22Rv1 (cell line): ENCODE results near the gene PCDHA2.
"Not testable (repeated sequence)": the region's sequence is repeated elsewhere in the genome, so short reads cannot be mapped to it uniquely, and the experiment has no call there.

ENCODE experiments used
- ZFX ChIP-seq: fragments of 450-650 bp; IDR thresholded peaks from 2 replicates; pipeline ENCODE4 v1.6.1; 2017; ENCODE audit warnings: antibody characterized with exemption, borderline replicate concordance
- TF ChIP-seq, protein P1 (sequence below): fragments of 450-650 bp; IDR thresholded peaks from 2 replicates; pipeline ENCODE4 v1.5.1; 2017; ENCODE audit warnings: mild to moderate bottlenecking

DNA sequence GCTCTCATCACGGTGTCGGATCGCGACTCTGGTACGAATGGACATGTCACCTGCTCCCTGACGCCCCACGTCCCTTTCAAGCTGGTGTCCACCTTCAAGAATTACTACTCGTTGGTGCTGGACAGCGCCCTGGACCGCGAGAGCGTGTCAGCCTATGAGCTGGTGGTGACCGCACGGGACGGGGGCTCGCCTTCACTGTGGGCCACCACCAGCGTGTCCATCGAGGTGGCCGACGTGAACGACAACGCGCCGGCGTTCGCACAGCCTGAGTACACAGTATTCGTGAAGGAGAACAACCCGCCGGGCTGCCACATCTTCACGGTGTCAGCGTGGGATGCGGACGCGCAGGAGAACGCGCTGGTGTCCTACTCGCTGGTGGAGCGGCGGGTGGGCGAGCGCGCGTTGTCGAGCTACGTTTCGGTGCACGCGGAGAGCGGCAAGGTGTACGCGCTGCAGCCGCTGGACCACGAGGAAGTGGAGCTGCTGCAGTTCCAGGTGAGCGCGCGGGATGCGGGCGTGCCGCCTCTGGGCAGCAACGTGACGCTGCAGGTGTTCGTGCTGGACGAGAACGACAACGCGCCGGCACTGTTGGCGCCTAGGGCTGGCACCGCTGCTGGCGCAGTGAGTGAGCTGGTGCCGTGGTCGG is 1.5 kb downstream of the PCDHA2 start:
- TF ChIP-seq, protein P1, sequence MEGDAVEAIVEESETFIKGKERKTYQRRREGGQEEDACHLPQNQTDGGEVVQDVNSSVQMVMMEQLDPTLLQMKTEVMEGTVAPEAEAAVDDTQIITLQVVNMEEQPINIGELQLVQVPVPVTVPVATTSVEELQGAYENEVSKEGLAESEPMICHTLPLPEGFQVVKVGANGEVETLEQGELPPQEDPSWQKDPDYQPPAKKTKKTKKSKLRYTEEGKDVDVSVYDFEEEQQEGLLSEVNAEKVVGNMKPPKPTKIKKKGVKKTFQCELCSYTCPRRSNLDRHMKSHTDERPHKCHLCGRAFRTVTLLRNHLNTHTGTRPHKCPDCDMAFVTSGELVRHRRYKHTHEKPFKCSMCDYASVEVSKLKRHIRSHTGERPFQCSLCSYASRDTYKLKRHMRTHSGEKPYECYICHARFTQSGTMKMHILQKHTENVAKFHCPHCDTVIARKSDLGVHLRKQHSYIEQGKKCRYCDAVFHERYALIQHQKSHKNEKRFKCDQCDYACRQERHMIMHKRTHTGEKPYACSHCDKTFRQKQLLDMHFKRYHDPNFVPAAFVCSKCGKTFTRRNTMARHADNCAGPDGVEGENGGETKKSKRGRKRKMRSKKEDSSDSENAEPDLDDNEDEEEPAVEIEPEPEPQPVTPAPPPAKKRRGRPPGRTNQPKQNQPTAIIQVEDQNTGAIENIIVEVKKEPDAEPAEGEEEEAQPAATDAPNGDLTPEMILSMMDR: not testable (repeated sequence)
- not testable (repeated sequence) for TF ChIP-seq ZFX
